OCI-LY7 (cell line): ENCODE data around the gene P2RY8. TPM values are rescaled to one million over a fixed set of nuclear protein-coding genes. Genes with fewer than 3 reads are reported as not detected.

ENCODE experiments used
- BruUV-seq: library from RNA; stranded (reverse); fragments of 400-500 nt; replicated peaks from 2 replicates; lab custom pipeline; 2021; lab: Mats Ljungman, UMichigan
- CTCF ChIA-PET: fragments of 300-600 bp; sonication (Branson Sonifier 250); formaldehyde crosslinking; loops from one replicate; lab custom pipeline; 2022; ENCODE audit warnings: antibody characterized with exemption; ENCODE audit not compliant: unreplicated experiment; lab: Charles Lee
- POLR2A ChIA-PET: fragments of 300-600 bp; sonication (Branson Sonifier 250); formaldehyde crosslinking; loops from one replicate; lab custom pipeline; 2022; ENCODE audit warnings: antibody characterized with exemption; lab: Charles Lee
- DNase-seq: peaks from one replicate; pipeline ENCODE4 v3.0.0-alpha.2; 2015; ENCODE audit warnings: low spot score
- H2AFZ ChIP-seq: fragments of 200-600 bp; sonication (generic), shearing (Covaris generic); 2 replicates; pipeline ENCODE4 v1.6.1; 2014; ENCODE audit warnings: mild to moderate bottlenecking, antibody characterized with exemption, low read length, moderate library complexity
- H3K27ac ChIP-seq: fragments of 200-600 bp; sonication (generic); 2 replicates; pipeline ENCODE4 v1.5.1; 2014; ENCODE audit warnings: mixed run types, low read depth, mild to moderate bottlenecking, moderate library complexity, low read length, inconsistent platforms; ENCODE audit not compliant: poor library complexity, severe bottlenecking
- H3K36me3 ChIP-seq: fragments of 200-600 bp; sonication (generic); 2 replicates; pipeline ENCODE4 v1.6.1; 2014; ENCODE audit warnings: mild to moderate bottlenecking, antibody characterized with exemption, low read length, moderate library complexity, mixed read lengths; ENCODE audit not compliant: insufficient read depth
- H3K4me1 ChIP-seq: fragments of 200-600 bp; sonication (generic); 2 replicates; pipeline ENCODE4 v1.5.1; 2014; ENCODE audit warnings: mild to moderate bottlenecking, low read length; ENCODE audit not compliant: insufficient read depth, poor library complexity, severe bottlenecking
- H3K4me2 ChIP-seq: fragments of 200-600 bp; sonication (generic); 2 replicates; pipeline ENCODE4 v1.6.1; 2014; ENCODE audit warnings: mild to moderate bottlenecking, low read length
- H3K4me3 ChIP-seq: fragments of 200-600 bp; sonication (generic); 2 replicates; pipeline ENCODE4 v1.5.1; 2014; ENCODE audit warnings: mild to moderate bottlenecking, low read depth, low read length; ENCODE audit not compliant: poor library complexity, severe bottlenecking
- H3K79me2 ChIP-seq: fragments of 200-600 bp; sonication (generic); 2 replicates; pipeline ENCODE4 v1.6.1; 2016; ENCODE audit warnings: low read depth, mild to moderate bottlenecking, low read length, moderate library complexity, mixed read lengths; ENCODE audit not compliant: insufficient read depth
- H3K9me2 ChIP-seq: fragments of 200-600 bp; sonication (generic); 2 replicates; pipeline ENCODE4 v1.6.1; 2016; ENCODE audit warnings: mild to moderate bottlenecking, low read length, mixed read lengths; ENCODE audit not compliant: insufficient read depth
- H3K9me3 ChIP-seq: fragments of 200-600 bp; sonication (generic); 2 replicates; pipeline ENCODE4 v1.6.1; 2014; ENCODE audit warnings: mild to moderate bottlenecking, mixed run types, low read length, mixed read lengths
- H4K20me1 ChIP-seq: fragments of 200-600 bp; sonication (generic); 2 replicates; pipeline ENCODE4 v1.6.1; 2014; ENCODE audit warnings: mild to moderate bottlenecking, antibody characterized with exemption, low read length, moderate library complexity, mixed read lengths; ENCODE audit not compliant: insufficient read depth
- CTCF ChIP-seq: fragments of 200-600 bp; sonication (generic); conservative IDR thresholded peaks from 2 replicates; pipeline ENCODE4 v1.5.1; 2014; ENCODE audit warnings: mild to moderate bottlenecking, antibody characterized with exemption, low read length, moderate library complexity, mixed read lengths
- EZH2phosphoT487 ChIP-seq: fragments of 200-600 bp; sonication (generic); IDR thresholded peaks from 2 replicates; pipeline ENCODE4 v1.6.1; 2018; ENCODE audit warnings: low read depth, borderline replicate concordance, mild to moderate bottlenecking, mixed run types, antibody characterized with exemption, low read length, moderate library complexity, mixed read lengths
- intact Hi-C: fragments of 100-400 bp; cut with micrococcal nuclease; formaldehyde crosslinking; loops from one replicate; pipeline ENCODE4 v1.10.0; 2022; ENCODE audit not compliant: unreplicated experiment
- total RNA-seq, 2 experiments: library from RNA; depleted of rRNA in 1 of 2; stranded (reverse); fragments of >200 nt in 1 of 2; shearing (Covaris generic) in 1 of 2; gene quantifications; 2 replicates each; pipeline ENCODE4 v1.2.3, GENCODE V29; 2014 to 2022

The P2RY8 gene
- total RNA-seq, 2 experiments from 2014 or later = 110 to 149 TPM

GRCh38 chrX:1582686-1583437, 45.9 kb upstream of the P2RY8 start:
- Histone ChIP-seq H2AFZ (peak overlapping the region; percentile 97), H3K79me2 (no peaks in the 10 kb centered on the region)
- DNase-seq = peak; percentile 58

GRCh38 chrX:1581132-1581531, 44.1 kb upstream of the P2RY8 start:
- Histone ChIP-seq H3K4me1 (peaks cover 17% of the 10 kb centered on the region), H3K4me2 (no peak overlapping the region; the same call in 1 of the 2 replicates), H3K36me3 (no peaks in the 10 kb centered on the region), H4K20me1 (no peaks in the 10 kb centered on the region), H3K4me3 (no peak overlapping the region), H3K9me2 (no peaks in the 10 kb centered on the region), H3K27ac (no peak overlapping the region), H3K79me2 (no peaks in the 10 kb centered on the region), H2AFZ (peak overlapping the region; percentile 19; the same call in 1 of the 2 replicates), H3K9me3 (no peaks in the 10 kb centered on the region)
- peak; percentile 85 for DNase-seq
- CTCF ChIA-PET = no interaction called here
- TF ChIP-seq EZH2phosphoT487 (no peak), CTCF (peak; percentile 90)
- BruUV-seq = no TSS peak
- POLR2A ChIA-PET = no interaction called here
- intact Hi-C loops = loop anchor here (1.0 to 2.0 kb wide), 3 partner anchors 44 to 127 kb away; partner anchors contain the start of gene P2RY8

More at GRCh38 chrX:1582686-1583437, 45.9 kb upstream of the P2RY8 start:
- intact Hi-C loops = no loop called here
- Histone ChIP-seq H3K9me2 (no peaks in the 10 kb centered on the region), H3K4me2 (peak overlapping the region; percentile 51), H3K9me3 (no peaks in the 10 kb centered on the region), H3K36me3 (no peaks in the 10 kb centered on the region), H3K4me3 (peak overlapping the region; percentile 21), H3K27ac (peak overlapping the region; percentile 9), H3K4me1 (peaks cover 30% of the 10 kb centered on the region), H4K20me1 (no peaks in the 10 kb centered on the region)
- TF ChIP-seq EZH2phosphoT487 = no peak
- CTCF ChIA-PET = no interaction called here
- no TSS peak for BruUV-seq
- POLR2A ChIA-PET = no interaction called here

GRCh38 chrX:1578511-1579173, 41.7 kb upstream of the P2RY8 start:
- no peak overlapping the region for H3K4me3 ChIP-seq
- intact Hi-C loops = no loop called here
- BruUV-seq = no TSS peak
- H3K4me1 ChIP-seq = peaks cover 16% of the 10 kb centered on the region
- H3K79me2 ChIP-seq = no peaks in the 10 kb centered on the region
- TF ChIP-seq EZH2phosphoT487 (no peak), CTCF (no peak)
- H3K4me2 ChIP-seq = no peak overlapping the region
- H3K27ac ChIP-seq = no peak overlapping the region
- no peaks in the 10 kb centered on the region for H4K20me1 ChIP-seq
- no peaks in the 10 kb centered on the region for H3K9me3 ChIP-seq
- CTCF ChIA-PET = no interaction called here
- POLR2A ChIA-PET = no interaction called here
- DNase-seq = no peak
- H2AFZ ChIP-seq = no peak overlapping the region
- no peaks in the 10 kb centered on the region for H3K9me2 ChIP-seq
- H3K36me3 ChIP-seq = no peaks in the 10 kb centered on the region
